GM18520 (cell line): ENCODE results near the gene PILRB.
A peak's percentile ranks its signal among the peaks of the same experiment; 100 is the strongest.
"Not testable (repeated sequence)": the region's sequence is repeated elsewhere in the genome, so short reads cannot be mapped to it uniquely, and the experiment has no call there.

Experiments used
- ATAC-seq: cut with Tn5 transposase; IDR thresholded peaks from one replicate; pipeline ENCODE4 v1.9.1; 2021; ENCODE audit not compliant: unreplicated experiment

PILRB gene

DNA sequence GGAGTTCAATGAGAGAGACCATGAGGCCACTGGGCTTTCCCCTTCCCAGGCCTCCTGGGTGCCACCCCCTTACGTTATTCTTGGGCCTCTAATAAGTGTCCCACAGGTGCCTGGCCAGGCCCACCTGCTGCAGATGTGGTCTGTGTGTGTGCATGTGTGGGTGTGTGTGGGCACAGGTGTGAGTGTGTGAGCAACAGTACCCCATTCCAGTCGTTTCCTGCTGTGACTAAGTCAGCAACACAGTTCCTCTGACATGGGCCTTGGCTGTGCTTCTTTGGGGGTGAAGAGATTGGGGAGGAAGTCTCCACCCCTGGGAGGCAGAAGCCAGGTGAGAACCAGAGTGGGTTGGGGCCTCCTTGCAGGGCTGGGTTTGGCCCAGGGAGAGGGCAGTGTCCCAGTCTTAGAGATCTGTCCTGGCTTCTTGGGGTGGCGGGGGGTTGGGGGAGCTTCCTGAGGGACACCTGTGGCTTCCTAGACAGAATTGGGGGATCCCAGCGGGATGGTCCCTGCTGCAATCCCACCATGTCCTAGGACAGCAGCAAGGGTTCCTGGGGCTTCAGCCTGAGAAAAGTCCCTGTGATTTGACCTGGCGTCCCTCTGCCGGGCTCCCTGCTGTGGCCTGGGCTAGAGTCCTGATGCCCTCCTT lies 4.1 kb upstream of the PILRB start:
- ATAC-seq = no peak

DNA sequence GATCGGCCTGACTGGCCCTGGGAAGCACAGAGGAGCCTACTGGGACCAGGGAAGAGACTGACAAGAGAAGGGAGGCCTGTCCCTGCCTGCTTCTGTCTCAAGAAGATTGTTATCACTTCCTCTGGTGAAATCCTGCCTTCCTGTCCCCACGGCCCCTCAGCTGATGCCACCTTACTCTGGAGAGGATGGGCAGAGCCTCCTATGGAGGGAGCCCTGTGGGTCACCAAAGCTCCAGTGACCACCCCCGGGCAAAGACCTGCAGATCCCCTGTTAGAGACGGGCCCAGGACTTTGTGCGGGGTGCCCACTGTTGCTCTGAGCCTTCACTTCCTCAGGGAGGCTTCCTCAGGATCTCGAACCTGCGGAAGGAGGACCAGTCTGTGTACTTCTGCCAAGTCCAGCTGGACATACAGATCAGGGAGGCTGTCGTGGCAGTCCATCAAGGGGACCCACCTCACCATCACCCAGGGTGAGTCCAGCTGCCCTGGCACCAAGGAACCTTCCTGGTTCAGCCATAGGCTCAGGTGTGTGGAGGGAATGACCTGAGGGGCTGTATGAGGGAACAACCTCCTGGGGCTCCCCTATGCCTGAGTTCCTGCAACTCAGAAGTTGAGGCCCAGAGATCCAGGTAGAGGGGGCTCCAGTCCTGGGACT lies 1.4 kb upstream of the PILRB start:
- ATAC-seq = no peak

DNA sequence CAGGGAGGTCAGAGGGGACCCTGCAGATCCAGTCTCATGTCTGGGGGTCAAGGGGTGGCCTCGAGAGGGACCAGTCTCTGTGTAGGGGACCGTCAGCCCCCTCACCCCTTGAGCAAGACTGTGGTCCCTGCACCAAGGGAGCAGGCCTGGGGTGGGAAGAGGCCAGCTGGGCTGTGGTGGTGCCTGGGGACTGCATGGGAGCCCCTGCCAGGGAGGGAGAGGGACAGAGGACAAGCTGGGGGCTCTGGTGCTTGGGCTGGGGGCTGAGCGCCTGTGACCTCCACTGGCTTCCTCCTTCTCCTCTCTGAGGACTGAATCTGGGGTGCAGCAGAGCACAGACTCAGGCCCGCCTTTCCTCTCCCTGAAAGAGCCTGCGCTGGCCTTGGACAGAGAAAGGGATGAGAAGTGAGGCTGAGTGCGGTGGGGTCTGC lies 771 bp upstream of the PILRB start:
- ATAC-seq = no peak

DNA sequence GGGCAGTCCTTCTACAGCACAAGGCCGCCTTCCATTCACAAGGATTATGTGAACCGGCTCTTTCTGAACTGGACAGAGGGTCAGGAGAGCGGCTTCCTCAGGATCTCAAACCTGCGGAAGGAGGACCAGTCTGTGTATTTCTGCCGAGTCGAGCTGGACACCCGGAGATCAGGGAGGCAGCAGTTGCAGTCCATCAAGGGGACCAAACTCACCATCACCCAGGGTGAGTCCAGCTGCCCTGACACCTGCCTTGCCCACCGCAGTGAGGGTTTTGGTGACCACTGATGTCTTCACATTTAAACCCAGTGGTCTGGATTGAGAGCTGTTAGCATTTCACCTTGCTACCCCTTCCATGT lies 918 bp downstream of the PILRB start:
- ATAC-seq = no peak

DNA sequence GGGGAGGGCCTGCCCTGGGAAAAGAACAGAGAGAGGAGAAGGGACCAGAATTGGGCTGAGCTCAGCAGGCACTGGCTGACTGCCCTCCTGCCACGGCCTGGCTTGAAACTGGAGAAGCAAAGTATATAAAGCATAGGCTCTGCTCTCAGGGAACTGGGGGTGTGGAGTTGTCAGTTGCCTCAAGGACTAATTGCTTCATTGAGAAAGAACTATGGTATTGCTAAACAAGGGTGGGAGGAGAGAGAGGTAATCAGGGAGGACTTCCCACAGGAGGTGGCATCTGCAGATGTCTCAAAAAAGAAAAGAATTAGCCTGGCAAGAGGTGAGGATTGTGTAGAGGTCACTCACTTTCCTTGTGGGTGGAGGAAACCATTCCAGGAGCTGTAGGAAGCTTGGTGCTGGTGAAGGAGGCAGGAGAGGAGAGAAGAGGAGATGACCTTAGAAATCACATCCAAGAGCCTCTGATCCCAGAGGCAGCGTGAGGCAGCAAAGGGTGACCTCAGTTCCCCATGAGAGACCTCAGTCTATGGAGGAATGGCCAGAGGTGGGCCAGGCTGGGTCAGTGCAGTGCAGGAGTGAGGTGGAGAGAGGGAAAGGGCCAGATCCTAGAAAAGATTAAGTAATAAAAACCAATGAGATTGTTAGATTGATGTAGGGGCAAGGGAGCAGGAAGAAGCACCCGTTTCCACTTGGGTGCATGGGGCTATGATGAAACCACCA lies 2.4 kb downstream of the PILRB start:
- no peak for ATAC-seq

DNA sequence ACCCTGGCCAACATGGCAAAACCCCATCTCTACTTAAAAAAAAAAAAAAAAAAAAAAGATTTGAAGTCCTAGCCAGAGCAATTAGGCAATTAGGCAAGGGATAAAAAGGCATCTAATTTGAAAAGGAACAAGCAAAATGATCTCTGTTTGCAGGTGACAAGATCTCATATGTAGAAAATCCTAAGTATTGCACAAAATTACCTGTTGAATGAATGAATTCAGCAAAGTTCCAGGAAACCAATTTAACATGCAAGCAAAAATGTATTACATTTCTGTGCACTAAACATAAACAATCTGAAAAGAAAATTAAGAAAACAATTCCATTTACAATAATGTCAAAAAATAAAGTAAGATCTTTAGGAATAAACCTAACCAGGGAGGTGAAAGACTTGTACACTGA lies 5.2 kb downstream of the PILRB start:
- no peak for ATAC-seq

DNA sequence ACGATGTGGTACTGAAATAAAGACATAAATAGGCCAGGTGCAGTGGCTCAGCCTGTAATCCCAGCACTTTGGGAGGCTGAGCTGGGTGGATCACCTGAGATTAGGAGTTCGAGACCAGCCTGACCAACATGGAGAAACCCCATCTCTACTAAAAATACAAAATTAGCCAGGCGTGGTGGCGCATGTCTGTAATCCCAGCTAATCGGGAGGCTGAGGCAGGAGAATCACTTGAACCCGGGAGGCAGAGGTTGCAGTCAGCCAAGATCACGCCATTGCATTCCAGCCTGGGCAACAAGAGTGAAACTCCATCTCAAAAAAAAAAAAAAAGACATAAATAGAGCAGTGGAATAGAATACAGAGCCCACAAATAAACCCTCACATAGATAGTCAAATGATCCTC lies 5.9 kb downstream of the PILRB start:
- ATAC-seq = not testable (repeated sequence)

DNA sequence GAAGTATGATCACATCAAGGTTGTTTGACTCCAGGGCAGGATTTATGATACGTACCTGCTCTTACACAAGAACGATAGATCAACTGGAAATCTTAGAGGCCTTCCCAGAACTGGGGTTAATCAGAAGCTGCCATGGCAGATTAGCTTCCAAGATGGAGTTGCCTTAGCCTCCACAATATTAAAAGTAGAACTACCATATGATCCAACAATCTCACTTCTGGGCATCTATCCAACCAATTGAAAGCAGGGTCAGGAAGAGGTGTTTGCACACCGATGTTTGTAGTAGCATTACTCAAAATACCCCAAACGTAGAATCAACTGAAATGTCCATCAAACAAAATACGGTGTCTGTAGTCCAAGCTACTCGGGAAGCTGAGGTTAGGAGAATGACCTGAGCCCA lies 6.6 kb downstream of the PILRB start:
- no peak for ATAC-seq

DNA sequence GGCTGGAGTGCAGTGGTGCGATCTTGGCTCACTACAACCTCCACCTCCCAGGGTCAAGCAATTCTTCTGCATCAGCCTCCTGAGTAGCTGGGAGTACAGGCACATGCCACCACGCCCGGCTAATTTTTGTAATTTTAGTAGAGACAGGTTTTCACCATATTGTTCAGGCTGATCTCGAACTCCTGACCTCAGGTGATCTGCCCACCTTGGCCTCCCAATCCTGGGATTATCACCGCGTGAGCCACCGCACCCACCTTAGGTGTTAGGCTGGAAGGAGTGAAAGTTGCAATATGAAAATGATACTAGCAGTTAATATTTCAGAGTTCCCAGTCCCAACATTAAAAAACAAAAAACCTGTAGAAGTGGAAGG lies 8.1 kb downstream of the PILRB start:
- ATAC-seq = not testable (repeated sequence)

DNA sequence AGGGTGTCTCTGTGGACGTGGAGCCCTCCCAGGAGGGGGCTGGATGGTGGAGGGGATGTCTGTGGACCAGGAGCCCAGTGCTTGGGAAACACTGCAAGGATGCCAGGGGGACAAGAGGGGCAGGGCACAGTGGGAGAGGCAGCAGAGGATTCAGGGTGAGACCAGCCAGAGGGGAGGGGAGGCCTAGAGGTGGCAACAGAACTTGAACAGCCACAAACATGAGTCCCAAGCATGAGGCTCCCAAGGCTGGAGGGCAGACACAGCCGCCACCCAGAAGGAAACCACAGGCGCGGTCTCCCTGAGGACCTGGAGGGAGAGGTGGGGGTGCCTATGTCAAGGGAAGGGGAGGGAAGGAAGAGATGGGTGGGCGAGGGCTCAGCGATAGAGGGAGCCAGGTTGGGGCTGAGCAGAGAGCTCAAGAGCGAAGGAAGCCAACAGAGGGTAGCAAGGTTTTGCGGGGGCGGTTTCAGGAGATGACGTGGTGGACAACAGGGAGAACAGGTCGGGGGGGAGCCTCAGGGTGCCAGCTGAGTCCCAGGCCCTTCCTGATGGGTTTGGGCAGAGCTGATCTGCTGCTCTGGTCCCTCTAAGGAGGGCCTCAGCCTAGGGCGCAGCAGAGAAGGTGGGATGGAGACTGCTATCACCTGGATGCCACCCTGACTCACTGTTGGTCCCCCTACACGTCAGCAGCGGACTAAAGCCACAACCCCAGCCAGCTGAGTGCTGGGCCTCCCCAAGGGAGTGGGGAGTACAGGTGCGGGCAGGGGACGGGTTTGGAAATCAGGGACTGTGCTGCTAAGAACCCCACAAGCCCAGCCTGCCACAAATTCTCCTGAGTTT lies 8.7 kb downstream of the PILRB start:
- ATAC-seq = no peak

DNA sequence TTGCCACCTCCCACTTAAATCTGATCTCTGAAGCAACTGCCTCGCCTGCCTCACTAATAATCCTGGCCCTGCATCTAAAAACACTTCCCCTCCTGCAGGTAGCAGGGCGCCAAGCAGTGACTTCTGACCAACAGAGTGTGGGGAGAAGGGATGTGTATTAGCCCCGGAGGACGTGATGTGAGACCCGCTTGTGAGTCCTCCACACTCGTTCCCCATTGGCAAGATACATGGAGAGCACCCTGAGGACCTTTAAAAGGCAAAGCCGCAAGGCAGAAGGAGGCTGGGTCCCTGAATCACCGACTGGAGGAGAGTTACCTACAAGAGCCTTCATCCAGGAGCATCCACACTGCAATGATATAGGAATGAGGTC lies 9.3 kb downstream of the PILRB start:
- ATAC-seq = no peak

DNA sequence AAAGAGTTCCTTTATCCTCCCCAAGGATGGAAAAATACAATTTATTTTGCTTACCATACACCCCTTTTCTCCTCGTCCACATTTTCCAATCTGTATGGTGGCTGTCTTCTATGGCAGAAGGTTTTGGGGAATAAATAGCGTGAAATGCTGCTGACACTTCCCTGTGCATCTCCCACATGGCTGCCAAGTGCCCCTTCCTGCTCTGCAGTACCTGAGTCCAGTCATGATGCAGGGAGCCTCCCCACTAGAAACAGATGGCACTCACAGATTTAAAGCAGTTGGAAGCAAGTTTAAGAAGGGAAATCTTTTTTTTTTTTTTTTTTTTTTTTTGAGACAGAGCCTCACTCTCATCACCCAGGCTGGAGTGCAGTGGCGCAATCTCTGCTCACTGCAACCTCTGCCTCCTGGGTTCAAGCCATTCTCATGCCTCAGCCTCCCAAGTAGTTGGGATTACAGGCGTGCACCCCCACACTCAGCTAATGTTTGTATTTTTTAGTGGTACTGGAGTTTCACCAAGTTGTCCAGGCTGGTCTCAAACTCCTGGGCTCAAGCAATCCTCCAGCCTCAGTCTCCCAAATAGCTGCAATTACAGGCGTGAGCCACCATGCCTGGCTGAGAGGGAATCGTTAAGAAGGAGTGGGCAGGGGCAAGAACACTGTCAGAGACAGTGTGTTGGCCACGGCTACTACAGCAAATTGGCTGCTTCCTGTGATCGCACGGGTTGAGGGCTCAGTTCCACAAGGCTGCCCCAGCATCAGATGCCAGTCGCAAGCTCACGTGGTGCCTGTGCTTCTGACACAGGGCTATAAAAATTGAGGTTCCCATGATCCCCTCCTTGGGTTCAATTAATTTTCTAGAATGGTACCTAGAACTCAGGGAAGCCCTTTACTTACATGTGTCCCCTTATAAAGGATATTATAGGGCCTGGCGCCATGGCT lies 10.0 kb downstream of the PILRB start:
- no peak for ATAC-seq

DNA sequence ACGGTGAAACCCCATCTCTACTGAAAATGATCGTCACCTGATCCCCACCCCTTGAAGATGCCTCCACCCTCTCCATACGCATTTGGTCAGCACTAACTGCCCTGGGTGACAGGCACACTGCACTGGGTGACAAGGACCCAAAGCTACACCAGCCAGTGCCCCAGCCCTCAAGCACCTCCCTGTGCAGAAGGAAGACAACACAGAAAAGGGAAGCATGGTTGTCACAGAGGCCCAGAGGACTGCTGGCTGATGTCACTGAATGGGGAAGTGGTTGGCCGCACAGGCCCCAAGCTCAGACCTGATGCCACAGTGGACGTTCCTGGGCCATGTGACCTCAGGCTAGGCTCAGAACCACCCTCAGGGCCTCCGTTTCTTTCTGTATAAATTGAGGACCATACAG lies 11.2 kb downstream of the PILRB start:
- peak; percentile 47 for ATAC-seq

DNA sequence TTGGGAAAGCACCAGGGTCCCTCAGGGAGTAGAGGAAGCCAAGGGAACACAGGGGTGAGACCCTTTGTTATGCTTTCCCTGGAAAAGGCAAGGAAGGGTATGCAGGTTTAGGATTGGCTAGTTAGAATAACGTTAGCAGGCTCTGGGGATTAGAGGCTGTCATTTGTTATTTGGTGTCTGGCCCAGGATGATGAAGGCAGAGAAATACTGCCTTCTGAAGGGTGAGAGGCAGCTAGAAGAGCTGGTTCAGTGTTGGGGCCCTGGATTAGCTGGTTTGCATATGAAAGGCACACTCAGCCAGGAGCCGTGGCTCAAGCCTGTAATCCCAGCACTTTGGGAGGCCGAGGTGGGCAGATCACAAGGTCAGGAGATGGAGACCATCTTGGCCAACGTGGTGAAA lies 12.4 kb downstream of the PILRB start:
- no peak for ATAC-seq

DNA sequence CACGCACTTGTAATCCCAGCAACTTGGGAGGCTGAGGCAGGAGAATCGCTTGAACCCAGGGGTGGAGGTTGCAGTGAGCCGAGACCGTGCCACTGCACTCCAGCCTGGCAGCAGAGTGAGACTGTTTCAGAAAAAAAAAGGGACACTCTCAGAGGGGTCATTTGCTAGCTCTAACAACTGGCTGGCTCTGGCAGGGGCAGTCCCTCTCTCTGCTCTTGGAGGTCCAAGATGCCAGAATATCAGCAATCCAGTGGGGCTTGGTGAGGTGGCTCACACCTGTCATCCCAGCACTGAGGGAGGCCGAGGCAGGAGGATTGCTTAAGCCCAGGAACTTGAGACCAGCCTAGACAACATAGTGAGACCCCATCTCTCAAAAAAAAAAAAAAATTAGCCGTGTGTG lies 12.8 kb downstream of the PILRB start:
- ATAC-seq = no peak

DNA sequence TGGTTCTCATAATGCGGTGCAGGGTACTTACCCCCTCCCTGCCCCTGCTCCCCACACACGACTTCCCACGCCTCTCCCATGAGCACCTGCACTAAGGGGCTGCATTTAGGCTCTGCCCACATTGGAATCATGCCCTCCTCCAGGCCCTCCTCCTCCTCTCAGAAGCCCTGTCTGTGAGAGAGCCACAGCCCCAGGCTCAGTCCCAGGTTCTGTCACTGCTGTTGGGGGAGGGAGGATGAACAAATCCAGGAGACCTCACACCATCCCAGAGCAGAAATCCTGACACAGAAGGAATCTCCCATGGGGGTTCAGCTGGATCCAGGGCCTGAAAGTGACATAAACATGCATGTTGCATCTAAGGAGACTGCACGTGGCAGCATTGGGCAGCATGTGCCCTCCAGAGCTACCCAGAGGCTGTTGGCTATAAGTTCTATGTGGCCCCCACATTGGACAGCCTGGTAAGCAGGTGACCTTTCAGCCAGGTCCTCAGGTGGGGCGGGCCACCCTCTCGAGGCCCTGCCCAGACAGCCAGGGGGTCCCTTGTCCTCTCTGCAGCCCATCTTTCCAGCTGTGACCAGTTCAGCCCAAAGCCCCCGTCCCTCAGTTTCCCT lies 13.7 kb downstream of the PILRB start:
- ATAC-seq = no peak

DNA sequence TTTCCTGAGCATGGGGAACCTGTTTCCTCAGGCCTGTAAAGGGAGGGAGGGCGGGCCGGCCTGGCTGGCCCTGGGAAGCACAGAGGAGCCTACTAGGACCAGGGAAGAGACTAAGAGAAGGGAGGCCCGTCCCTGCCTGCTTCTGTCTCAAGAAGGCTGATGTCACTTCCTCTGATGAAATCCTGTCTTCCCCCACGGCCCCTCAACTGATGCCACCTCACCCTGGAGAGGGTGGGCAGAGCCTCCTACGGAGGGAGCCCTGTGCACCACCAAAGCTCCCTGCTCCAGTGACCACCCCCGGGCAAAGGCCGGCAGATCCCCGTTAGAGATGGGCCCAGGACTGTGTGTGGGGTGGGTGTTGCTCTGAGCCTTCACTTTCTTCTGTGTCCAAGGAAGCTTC lies 14.3 kb downstream of the PILRB start:
- ATAC-seq = no peak

DNA sequence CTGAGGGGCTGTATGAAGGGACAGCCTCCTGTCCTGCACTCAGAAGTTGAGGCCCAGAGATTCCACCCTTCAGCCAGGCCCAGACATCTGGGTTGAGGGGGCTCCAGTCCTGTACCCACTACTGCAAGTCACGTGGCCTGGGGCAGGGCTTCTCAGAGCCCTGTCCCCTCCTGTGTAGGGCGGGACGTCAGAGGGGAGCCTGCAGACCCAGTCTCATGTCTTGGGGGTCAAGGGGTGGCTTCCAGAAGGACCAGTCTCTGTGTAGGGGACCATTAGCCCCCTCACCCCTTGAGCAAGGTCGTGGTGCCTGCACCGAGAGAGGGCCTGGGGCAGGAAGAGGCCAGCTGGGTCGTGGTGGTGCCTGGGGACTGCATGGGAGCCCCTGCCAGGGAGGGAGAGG lies 14.8 kb downstream of the PILRB start:
- no peak for ATAC-seq

DNA sequence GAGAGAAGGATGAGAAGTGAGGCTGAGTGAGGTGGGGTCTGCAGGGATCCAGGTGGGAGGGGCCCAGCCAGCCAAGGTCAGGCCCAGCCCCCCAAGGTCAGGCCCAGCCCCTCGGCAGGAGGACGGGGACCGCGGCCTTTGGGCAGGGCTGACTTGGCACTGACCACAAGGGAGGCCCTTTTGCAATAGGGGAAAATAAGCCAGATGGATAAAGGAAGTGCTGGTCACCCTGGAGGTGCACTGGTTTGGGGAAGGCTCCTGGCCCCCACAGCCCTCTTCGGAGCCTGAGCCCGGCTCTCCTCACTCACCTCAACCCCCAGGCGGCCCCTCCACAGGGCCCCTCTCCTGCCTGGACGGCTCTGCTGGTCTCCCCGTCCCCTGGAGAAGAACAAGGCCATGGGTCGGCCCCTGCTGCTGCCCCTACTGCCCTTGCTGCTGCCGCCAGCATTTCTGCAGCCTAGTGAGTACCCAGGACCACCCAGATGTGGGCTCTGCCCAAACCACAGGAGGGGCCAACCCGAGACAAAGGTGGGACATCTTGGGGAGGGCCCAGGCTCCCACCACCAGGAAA lies 15.4 kb downstream of the PILRB start, which contains the start of gene PILRA:
Gene PILRA, plus strand, starts transcription at position 227 of the 571 bp plus-strand sequence. Its CDS starts 170 bp downstream, at position 397.
- no peak for ATAC-seq
